HG03439 (cell line): ENCODE results near the gene BEST1.

Experiments used
- ATAC-seq: cut with Tn5 transposase; IDR thresholded peaks from one replicate; pipeline ENCODE4 v1.9.1; 2021; ENCODE audit warnings: mild to moderate bottlenecking, moderate library complexity; ENCODE audit not compliant: unreplicated experiment

Gene BEST1

GRCh38 chr11:61914471-61915171 is 35.5 kb upstream of the BEST1 start:
- no peak for ATAC-seq

DNA sequence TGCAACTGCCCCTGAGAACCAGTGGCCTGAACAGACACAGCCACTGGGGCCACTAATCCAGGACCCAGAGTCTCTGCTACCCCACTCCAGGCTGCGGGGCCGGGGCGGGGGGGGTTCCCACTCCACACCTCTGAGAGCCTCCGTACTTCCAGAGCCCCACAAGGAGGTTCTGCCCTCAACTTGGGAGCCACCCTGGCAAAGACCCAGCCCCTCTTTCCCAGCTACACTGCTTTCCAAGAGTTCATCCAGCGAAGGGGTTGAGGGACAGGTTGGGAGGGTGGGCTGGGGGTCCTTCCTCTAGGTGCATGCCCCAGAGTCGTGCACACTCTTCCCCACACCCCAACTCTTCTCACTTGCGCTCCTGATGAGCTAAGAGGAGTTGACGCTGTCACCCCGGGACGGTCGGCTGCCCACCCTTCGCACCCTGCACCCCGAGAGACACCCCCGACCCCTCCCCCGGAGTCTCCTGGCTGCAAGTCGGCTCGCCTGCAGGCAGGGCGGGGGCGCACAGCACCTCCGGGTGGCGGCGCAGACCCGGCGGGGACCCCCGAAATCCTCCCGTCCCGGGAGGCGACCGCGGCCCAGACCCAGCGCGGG is 33.3 kb upstream of the BEST1 start:
- no peak for ATAC-seq

DNA sequence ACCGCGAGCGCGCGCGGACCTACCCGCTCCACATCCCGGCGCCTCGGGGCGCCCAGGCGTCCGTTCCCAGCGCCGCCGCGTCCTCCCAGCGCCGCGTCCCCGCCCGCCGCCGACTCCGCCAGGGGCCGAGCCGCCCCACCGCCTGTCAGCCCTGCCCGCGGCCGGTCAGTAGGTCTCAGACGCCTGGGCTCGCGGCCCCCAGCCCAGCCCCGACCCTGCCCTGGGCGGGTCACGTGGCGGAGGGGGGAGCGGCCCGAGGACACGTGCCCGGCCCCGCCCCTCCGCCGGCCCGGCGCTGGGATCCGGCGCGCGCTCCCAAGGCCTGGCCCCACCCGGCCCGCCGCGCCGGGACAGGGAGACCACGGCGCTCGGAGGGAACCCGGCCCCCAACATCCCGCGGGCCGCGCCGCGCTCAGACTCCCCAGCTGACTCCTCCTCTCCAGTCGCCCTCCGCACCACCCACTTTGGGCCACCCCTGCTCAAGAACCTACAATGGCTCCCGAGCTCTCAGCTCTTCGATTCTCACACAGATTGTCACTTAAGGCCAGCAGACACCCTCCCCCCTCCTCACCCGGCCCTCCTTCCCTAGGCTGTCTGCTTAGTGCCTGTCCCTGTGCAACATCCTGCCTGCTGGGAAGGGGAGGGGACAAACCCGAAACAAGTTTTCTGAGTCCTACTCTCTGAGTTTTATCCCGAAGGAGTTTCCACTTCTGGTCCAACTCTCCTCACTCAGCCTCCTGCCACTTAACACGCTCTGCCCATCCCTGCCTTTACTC is 32.6 kb upstream of the BEST1 start, which contains the start of gene RAB3IL1:
TSS of gene RAB3IL1 (minus strand) at position 233 of the 776 bp plus-strand sequence. CDS start at position 34, 199 bp downstream.
- no peak for ATAC-seq

- no peak for ATAC-seq
Measured at GRCh38 chr11:61918251-61918937, 31.8 kb upstream of the BEST1 start.

GRCh38 chr11:61918938-61919704 is 31.0 kb upstream of the BEST1 start:
- ATAC-seq, result no peak

GRCh38 chr11:61919705-61920631 is 30.2 kb upstream of the BEST1 start:
- no peak for ATAC-seq

DNA sequence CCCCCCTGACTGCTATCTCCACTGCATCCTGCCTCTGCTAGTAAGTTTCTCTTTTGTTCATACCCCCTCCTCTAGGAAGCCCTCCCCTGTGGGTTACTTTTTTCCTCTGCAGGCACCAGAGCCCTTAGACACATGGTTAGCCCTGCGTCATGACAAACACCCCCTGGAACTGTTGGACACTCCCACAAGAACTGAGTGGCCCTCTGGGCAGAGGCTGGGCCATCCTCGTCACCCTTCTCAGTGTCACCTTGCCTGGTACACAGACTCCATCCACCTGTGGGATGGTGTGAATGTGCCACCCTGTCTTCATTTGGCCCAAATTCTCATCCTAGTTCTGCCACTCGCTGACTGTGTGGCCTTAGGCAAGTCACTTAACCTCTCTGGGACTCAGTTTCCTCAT is 28.7 kb upstream of the BEST1 start:
- no peak for ATAC-seq

GRCh38 chr11:61922539-61922938 is 27.6 kb upstream of the BEST1 start:
- no peak for ATAC-seq

DNA sequence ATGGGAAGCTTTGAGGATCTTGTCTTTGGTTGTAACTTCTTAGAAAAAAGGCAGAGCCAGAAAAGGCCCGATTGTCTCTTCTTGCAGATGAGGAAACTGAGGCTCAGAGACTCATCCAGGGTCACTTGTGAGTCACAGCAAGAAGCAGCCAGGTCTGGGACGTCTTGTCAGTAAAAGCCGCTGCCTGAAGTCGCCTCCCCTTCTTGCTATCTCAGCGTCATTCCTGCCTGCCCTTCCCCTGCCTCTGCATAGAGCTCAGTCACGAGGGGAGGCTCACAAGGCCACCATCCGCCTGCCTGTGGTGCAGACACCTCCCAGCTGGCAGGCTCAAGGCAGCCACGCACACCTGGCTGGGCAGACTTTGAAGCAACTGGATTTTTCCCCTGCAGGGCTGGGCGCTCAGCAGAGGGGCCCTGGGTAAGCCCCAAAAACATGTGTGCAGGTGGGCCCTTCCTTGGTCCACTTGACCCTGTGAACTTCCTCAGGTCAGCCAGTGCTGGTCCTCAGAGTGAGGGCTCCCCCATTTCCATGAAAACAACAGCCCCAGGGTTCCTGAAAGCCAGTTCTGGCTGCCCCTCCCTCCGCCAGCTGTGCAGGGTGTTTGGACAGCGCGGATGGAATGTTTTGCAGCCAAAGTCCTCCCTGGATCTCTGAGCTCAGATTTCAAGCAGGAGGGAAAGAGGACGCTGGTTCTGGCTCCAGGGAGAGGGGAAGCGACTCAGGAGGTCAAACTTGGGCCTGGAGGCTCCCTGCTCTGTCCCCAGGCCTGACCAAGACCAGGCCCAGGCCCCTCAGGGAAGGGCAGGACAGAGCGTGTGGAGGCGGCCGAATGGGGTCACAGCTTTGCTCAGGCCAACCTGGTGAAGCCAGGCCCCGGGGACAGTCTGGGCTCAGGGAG is 26.7 kb upstream of the BEST1 start:
- no peak for ATAC-seq

- no peak for ATAC-seq
Measured at GRCh38 chr11:61924064-61924455, 26.1 kb upstream of the BEST1 start.

DNA sequence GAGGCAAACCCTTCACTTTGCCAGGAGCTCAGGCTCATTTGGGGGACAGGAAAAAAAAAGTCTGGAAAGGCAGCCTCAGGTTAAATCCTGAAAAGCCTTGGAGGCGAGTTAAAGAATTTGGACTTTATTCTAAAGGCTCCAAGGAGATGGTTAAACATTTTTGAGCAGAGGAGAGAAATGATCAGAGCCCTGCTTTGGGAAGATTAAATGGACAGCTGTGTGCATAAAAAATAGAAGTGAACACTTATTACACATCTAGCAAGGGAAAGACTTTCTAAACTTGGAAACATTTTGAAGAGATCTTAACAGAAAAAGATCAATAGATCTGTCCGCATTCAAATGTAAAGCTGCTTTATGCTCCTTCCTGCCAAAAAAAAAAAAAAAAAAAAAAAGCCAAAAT is 24.4 kb upstream of the BEST1 start:
- ATAC-seq, result no peak

- no peak for ATAC-seq
Measured at GRCh38 chr11:61926235-61926634, 23.9 kb upstream of the BEST1 start.

DNA sequence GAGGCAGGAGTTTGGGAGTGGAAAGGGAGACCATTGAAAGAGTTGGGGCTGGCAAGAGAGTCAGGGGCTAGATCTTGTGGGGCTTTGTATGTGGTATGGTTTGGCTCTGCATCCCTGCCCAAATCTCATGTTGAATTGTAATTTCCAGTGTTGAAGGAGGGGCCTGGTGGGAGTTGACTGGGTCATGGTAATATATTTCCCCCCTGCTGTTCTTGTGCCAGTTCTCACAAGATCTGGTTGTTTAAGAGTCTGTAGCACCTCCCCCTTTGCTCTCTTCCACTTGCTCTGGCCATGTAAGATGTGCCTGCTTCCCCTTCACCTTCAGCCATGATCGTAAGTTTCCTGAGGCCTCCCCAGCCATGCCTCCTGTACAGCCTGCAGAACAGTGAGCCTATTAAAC is 22.6 kb upstream of the BEST1 start:
- no peak for ATAC-seq

- ATAC-seq, result no peak
Measured at GRCh38 chr11:61928606-61929005, 21.5 kb upstream of the BEST1 start.

- no peak for ATAC-seq
Measured at GRCh38 chr11:61930933-61931332, 19.2 kb upstream of the BEST1 start.

DNA sequence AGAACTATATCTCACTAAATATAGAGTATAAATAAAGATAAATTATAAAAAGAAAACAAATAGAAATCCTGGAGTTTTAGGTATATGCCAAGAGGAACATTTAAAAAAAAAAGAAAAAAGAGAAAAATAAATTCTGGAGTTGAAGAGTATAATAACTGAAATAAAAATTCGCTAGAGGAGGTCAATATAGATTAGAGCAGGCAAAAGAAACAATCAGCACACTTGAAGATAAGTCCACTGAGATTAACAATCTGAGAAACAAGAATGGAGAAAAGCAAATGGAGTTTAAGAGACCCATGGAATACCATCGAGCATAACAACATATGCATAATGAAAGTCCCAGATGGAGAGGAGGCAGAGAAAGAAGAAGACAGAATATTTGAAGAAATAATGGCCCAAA is 14.3 kb upstream of the BEST1 start:
- ATAC-seq, result no peak

- no peak for ATAC-seq
Measured at GRCh38 chr11:61940466-61940865, 9.7 kb upstream of the BEST1 start.

DNA sequence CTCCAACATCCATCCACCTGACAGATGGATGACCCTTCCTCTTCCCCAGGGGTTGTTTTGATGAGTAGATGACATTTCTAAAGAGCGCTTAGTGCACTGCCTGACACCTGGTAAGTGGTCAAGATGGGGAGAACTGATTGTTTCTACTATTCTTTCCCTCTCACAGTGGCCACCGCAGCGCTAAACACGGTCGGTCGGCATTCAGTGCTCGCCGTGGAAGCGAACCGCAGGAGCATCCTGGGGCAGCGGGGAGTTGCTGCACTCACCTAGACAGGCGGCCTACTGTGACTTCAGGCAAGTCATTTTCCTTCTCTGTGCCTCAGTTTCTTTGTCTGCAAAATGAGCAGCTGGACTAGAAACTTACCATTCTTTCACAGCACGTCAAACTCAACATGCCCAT is 5.0 kb upstream of the BEST1 start:
- ATAC-seq, result no peak

- ATAC-seq, result no peak
Measured at GRCh38 chr11:61946894-61947293, 3.3 kb upstream of the BEST1 start.
